Activated CD4-positive, alpha-beta T cell treated with anti-CD3 and anti-CD28 coated beads, Interleukin-2, amount 50 U/mL, for 16 hours (primary cell): ENCODE results near the gene PDXP.

Source experiments
- DNase-seq: peaks from one replicate; pipeline ENCODE4 v3.0.0-alpha.2; 2020

PDXP gene

GRCh38 chr22:37629928-37630327 is 28.6 kb upstream of the PDXP start:
- DNase-seq = no peak

GRCh38 chr22:37630839-37631435 is 27.6 kb upstream of the PDXP start:
- no peak for DNase-seq

GRCh38 chr22:37631448-37632173 is 26.9 kb upstream of the PDXP start:
- no peak for DNase-seq

GRCh38 chr22:37632174-37633088 is 26.1 kb upstream of the PDXP start:
- DNase-seq = no peak

GRCh38 chr22:37633089-37633624 is 25.4 kb upstream of the PDXP start:
- peak; percentile 56 for DNase-seq

- peak; percentile 74 for DNase-seq
Measured at GRCh38 chr22:37633625-37634416, 24.7 kb upstream of the PDXP start.

GRCh38 chr22:37634417-37634924 is 24.1 kb upstream of the PDXP start:
- no peak for DNase-seq

GRCh38 chr22:37635157-37635556 is 23.4 kb upstream of the PDXP start:
- DNase-seq = no peak

GRCh38 chr22:37636186-37636948 is 22.2 kb upstream of the PDXP start:
- DNase-seq = peak; percentile 59

- DNase-seq = no peak
Measured at GRCh38 chr22:37636949-37637273, 21.6 kb upstream of the PDXP start.

GRCh38 chr22:37638391-37639069 is 20.0 kb upstream of the PDXP start:
- DNase-seq = peak; percentile 63

GRCh38 chr22:37639070-37639760 is 19.3 kb upstream of the PDXP start, which contains the start of gene SH3BP1:
SH3BP1 (plus strand) TSS chr22:37639669; CDS start chr22:37639788, 119 bp downstream.
- peak; percentile 66 for DNase-seq

GRCh38 chr22:37639771-37640590 is 18.5 kb upstream of the PDXP start:
- DNase-seq = no peak

GRCh38 chr22:37640591-37641560 is 17.6 kb upstream of the PDXP start:
- DNase-seq = no peak

GRCh38 chr22:37641561-37641949 is 17.0 kb upstream of the PDXP start:
- DNase-seq = no peak

GRCh38 chr22:37643225-37643847 is 15.2 kb upstream of the PDXP start:
- DNase-seq = peak; percentile 88

GRCh38 chr22:37647317-37647716 is 11.2 kb upstream of the PDXP start:
- no peak for DNase-seq

- no peak for DNase-seq
Measured at GRCh38 chr22:37647928-37648327, 10.6 kb upstream of the PDXP start.
